MM.1S (cell line): ENCODE measurements around the gene IKBKE.

Experiments used
- DNase-seq: peaks from one replicate; pipeline ENCODE4 v3.0.0-alpha.2; 2015
- H2AFZ ChIP-seq: fragments of 300-600 bp; sonication (generic); 2 replicates; pipeline ENCODE4 v1.6.0; 2016; ENCODE audit warnings: antibody characterized with exemption, low read length
- H3F3A ChIP-seq: fragments of 300-600 bp; sonication (generic); 2 replicates; pipeline ENCODE4 v1.6.1; 2016; ENCODE audit warnings: mild to moderate bottlenecking, antibody characterized with exemption, low read length, moderate library complexity, mixed read lengths; ENCODE audit not compliant: insufficient read depth
- H3K27ac ChIP-seq: fragments of 300-600 bp; sonication (generic); 2 replicates; pipeline ENCODE4 v1.5.1; 2016; ENCODE audit warnings: mild to moderate bottlenecking, low read length
- H3K27me3 ChIP-seq: fragments of 300-600 bp; sonication (generic); replicated peaks from 2 replicates; pipeline ENCODE4 v1.6.0; 2016; ENCODE audit warnings: low read length; ENCODE audit not compliant: insufficient read depth
- H3K36me3 ChIP-seq: fragments of 300-600 bp; sonication (generic); replicated peaks from 2 replicates; pipeline ENCODE4 v1.6.1; 2016; ENCODE audit warnings: mild to moderate bottlenecking, low read length, mixed read lengths; ENCODE audit not compliant: insufficient read depth
- H3K4me1 ChIP-seq: fragments of 300-600 bp; sonication (generic); 2 replicates; pipeline ENCODE4 v1.6.1; 2016; ENCODE audit warnings: low read length, mixed read lengths
- H3K4me2 ChIP-seq: fragments of 300-600 bp; sonication (generic); 2 replicates; pipeline ENCODE4 v1.6.0; 2016; ENCODE audit warnings: low read depth, low read length
- H3K4me3 ChIP-seq: fragments of 300-600 bp; sonication (generic); 2 replicates; pipeline ENCODE4 v1.5.1; 2016; ENCODE audit warnings: low read length, mixed read lengths
- H3K79me2 ChIP-seq: fragments of 300-600 bp; sonication (generic); 2 replicates; pipeline ENCODE4 v1.6.1; 2016; ENCODE audit warnings: mixed run types, low read length, mixed read lengths
- H3K9ac ChIP-seq: fragments of 300-600 bp; sonication (generic); 2 replicates; pipeline ENCODE4 v1.6.1; 2016; ENCODE audit warnings: low read length, mixed read lengths
- H3K9me2 ChIP-seq: fragments of 300-600 bp; sonication (generic); replicated peaks from 2 replicates; pipeline ENCODE4 v1.6.1; 2016; ENCODE audit warnings: mild to moderate bottlenecking, low read length, mixed read lengths; ENCODE audit not compliant: insufficient read depth
- H3K9me3 ChIP-seq: fragments of 300-600 bp; sonication (generic); replicated peaks from 2 replicates; pipeline ENCODE4 v1.6.1; 2016; ENCODE audit warnings: mild to moderate bottlenecking, low read length, mixed read lengths; ENCODE audit not compliant: insufficient read depth
- H4K20me1 ChIP-seq: fragments of 300-600 bp; sonication (generic); 2 replicates; pipeline ENCODE4 v1.6.1; 2016; ENCODE audit warnings: mild to moderate bottlenecking, low read length, moderate library complexity, mixed read lengths; ENCODE audit not compliant: insufficient read depth
- CTCF ChIP-seq: fragments of 300-600 bp; sonication (generic); IDR thresholded peaks from 2 replicates; pipeline ENCODE4 v1.5.1; 2016; ENCODE audit warnings: antibody characterized with exemption, low read length, mixed read lengths
- EZH2 ChIP-seq: fragments of 300-600 bp; sonication (generic); optimal IDR thresholded peaks from 2 replicates; pipeline ENCODE3; 2017; ENCODE audit warnings: low read depth, mild to moderate bottlenecking, antibody characterized with exemption, low read length, mixed read lengths
- EZH2phosphoT487 ChIP-seq: fragments of 300-600 bp; sonication (generic); IDR thresholded peaks from 2 replicates; pipeline ENCODE4 v1.6.1; 2018; ENCODE audit warnings: antibody characterized with exemption, low read length

IKBKE gene

GRCh38 chr1:206455666-206456344 lies 14.5 kb upstream of the IKBKE start:
- Histone ChIP-seq H3K36me3 (no peaks in the 10 kb centered on the region), H3K27ac (no peak overlapping the region), H3K9ac (no peak overlapping the region), H3K4me1 (peaks cover 17% of the 10 kb centered on the region), H2AFZ (no peak overlapping the region), H3K27me3 (no peaks in the 10 kb centered on the region), H4K20me1 (no peaks in the 10 kb centered on the region), H3K4me2 (no peak overlapping the region), H3K4me3 (no peak overlapping the region), H3K79me2 (no peaks in the 10 kb centered on the region), H3K9me2 (no peaks in the 10 kb centered on the region), H3F3A (no peaks in the 10 kb centered on the region), H3K9me3 (no peaks in the 10 kb centered on the region)
- TF ChIP-seq EZH2 (no peak), EZH2phosphoT487 (no peak), CTCF (no peak)
- no peak for DNase-seq

- Histone ChIP-seq H2AFZ (no peak overlapping the region), H3K79me2 (no peaks in the 10 kb centered on the region), H3K36me3 (no peaks in the 10 kb centered on the region), H3K9me3 (no peaks in the 10 kb centered on the region), H3F3A (no peaks in the 10 kb centered on the region), H3K27me3 (no peaks in the 10 kb centered on the region), H3K27ac (no peak overlapping the region; the same call in 1 of the 2 replicates), H3K4me1 (peaks cover 17% of the 10 kb centered on the region), H3K9me2 (no peaks in the 10 kb centered on the region), H3K9ac (no peak overlapping the region), H4K20me1 (no peaks in the 10 kb centered on the region), H3K4me3 (no peak overlapping the region), H3K4me2 (peak overlapping the region; percentile 33)
- TF ChIP-seq CTCF (no peak), EZH2 (no peak), EZH2phosphoT487 (no peak)
- DNase-seq = peak; percentile 59
Measured at GRCh38 chr1:206456577-206457370, 13.5 kb upstream of the IKBKE start.

- H3K36me3 ChIP-seq = no peaks in the 10 kb centered on the region
- H3K4me2 ChIP-seq = peak overlapping the region; percentile 33; the same call in 1 of the 2 replicates
- H3K9ac ChIP-seq = no peak overlapping the region
- H3K9me3 ChIP-seq = no peaks in the 10 kb centered on the region
- H2AFZ ChIP-seq = no peak overlapping the region
- no peaks in the 10 kb centered on the region for H3K79me2 ChIP-seq
- DNase-seq = no peak
- no peaks in the 10 kb centered on the region for H3K27me3 ChIP-seq
- no peaks in the 10 kb centered on the region for H3K9me2 ChIP-seq
- H3K4me3 ChIP-seq = no peak overlapping the region
- peaks cover 19% of the 10 kb centered on the region for H3K4me1 ChIP-seq
- no peak for TF ChIP-seq EZH2phosphoT487
- TF ChIP-seq CTCF = no peak
- no peak for TF ChIP-seq EZH2
- no peak overlapping the region; the same call in 1 of the 2 replicates for H3K27ac ChIP-seq
- H3F3A ChIP-seq = no peaks in the 10 kb centered on the region
- no peaks in the 10 kb centered on the region for H4K20me1 ChIP-seq
Measured at GRCh38 chr1:206457408-206458120, 12.7 kb upstream of the IKBKE start.
